HCT116 (cell line): ENCODE data around the gene CD1E. TPM values are rescaled to one million over a fixed set of nuclear protein-coding genes. Genes with fewer than 3 reads are reported as not detected.

Experiments
- ATAC-seq: fragments of 200-7000 bp; cut with Tn5 transposase; 2 replicates; pipeline ENCODE4 v1.9.1; 2020; ENCODE audit warnings: mild to moderate bottlenecking, moderate library complexity
- BruUV-seq: library from RNA; stranded (reverse); fragments of 400-500 nt; replicated peaks from 2 replicates; lab custom pipeline; 2021; lab: Mats Ljungman, UMichigan
- CTCF ChIA-PET: fragments of 300-600 bp; sonication (Branson Sonifier 250); formaldehyde crosslinking; loops from one replicate; lab custom pipeline; 2021; ENCODE audit warnings: antibody characterized with exemption; lab: Charles Lee
- POLR2A ChIA-PET: fragments of 300-600, 350-600 bp; sonication (Branson Sonifier 250); formaldehyde crosslinking; loops from one replicate; lab custom pipeline; 2021; ENCODE audit warnings: antibody characterized with exemption; lab: Charles Lee
- RAD21 ChIA-PET, 2 experiments: fragments of 300-600 bp; sonication (Branson Sonifier 250); formaldehyde crosslinking; loops; one replicate each; lab custom pipeline; 2023; ENCODE audit warnings: low total read pairs in 2 of 2; ENCODE audit not compliant: uncharacterized antibody in 2 of 2, unreplicated experiment in 2 of 2, low non-redundant PET in 1 of 2; lab: Charles Lee
- DNase-seq: peaks from one replicate; pipeline ENCODE4 v3.0.0-alpha.2; 2010; ENCODE audit warnings: low read depth, low spot score
- H2AFZ ChIP-seq: fragments of 200-600 bp; shearing (Covaris generic), sonication (generic); 2 replicates; pipeline ENCODE4 v1.6.1; 2017; ENCODE audit warnings: low read depth, mixed run types, mixed read lengths, antibody characterized with exemption, low read length; ENCODE audit not compliant: poor library complexity, severe bottlenecking
- H3K27ac ChIP-seq: 2 replicates; pipeline ENCODE4 v1.5.1; 2012; ENCODE audit warnings: low read depth, low read length
- H3K27me3 ChIP-seq: fragments of 200-600 bp; sonication (generic); 2 replicates; pipeline ENCODE4 v1.6.1; 2016; ENCODE audit warnings: mixed run types, low read length, mixed read lengths; ENCODE audit not compliant: insufficient read depth
- H3K36me3 ChIP-seq, 2 experiments: fragments of 200-500 bp in 1 of 2; fragments of 200-600 bp in 1 of 2; sonication (Bioruptor generic) in 1 of 2; sonication (generic) in 1 of 2; 2 replicates each; pipeline versions ENCODE4 v1.5.1 to v1.6.1; 2014 to 2016; ENCODE audit warnings: low read length in 2 of 2, inconsistent platforms in 1 of 2, mixed read lengths in 1 of 2, mixed run types in 1 of 2; ENCODE audit not compliant: insufficient read depth in 2 of 2, control insufficient read depth in 1 of 2
- H3K4me1 ChIP-seq, 2 experiments: fragments of 200-600 bp in 1 of 2; sonication (generic) in 1 of 2; 2 replicates each; pipeline versions ENCODE4 v1.5.1 to v1.6.1; 2012 to 2017; ENCODE audit warnings: low read length in 2 of 2, inconsistent platforms in 1 of 2, mild to moderate bottlenecking in 1 of 2, mixed read lengths in 1 of 2, mixed run types in 1 of 2, moderate library complexity in 1 of 2; ENCODE audit not compliant: insufficient read depth in 2 of 2, control insufficient read depth in 1 of 2
- H3K4me2 ChIP-seq: fragments of 200-600 bp; sonication (generic); 2 replicates; pipeline ENCODE4 v1.6.1; 2017; ENCODE audit warnings: mixed run types, low read length, mixed read lengths
- H3K4me3 ChIP-seq, 2 experiments: fragments of 200-600 bp in 1 of 2; sonication (generic) in 1 of 2; replicated peaks in 1 of 2; 2 replicates each; pipeline ENCODE4 v1.5.1; 2011 to 2016; ENCODE audit warnings: low read length in 2 of 2, control low read depth in 1 of 2, low read depth in 1 of 2, mild to moderate bottlenecking in 1 of 2, mixed read lengths in 1 of 2, mixed run types in 1 of 2
- H3K79me2 ChIP-seq: fragments of 200-600 bp; sonication (generic); 2 replicates; pipeline ENCODE4 v1.6.1; 2017; ENCODE audit warnings: mild to moderate bottlenecking, mixed run types, low read length, moderate library complexity, mixed read lengths; ENCODE audit not compliant: insufficient read depth
- H3K9ac ChIP-seq: fragments of 200-600 bp; sonication (generic); 2 replicates; pipeline ENCODE4 v1.6.1; 2016; ENCODE audit warnings: low read length, mixed read lengths
- H3K9me2 ChIP-seq: fragments of 200-600 bp; sonication (generic), shearing (Covaris generic); 2 replicates; pipeline ENCODE4 v1.6.1; 2017; ENCODE audit warnings: mixed run types, mild to moderate bottlenecking, moderate library complexity; ENCODE audit not compliant: insufficient read depth
- H3K9me3 ChIP-seq, 2 experiments: fragments of 200-500 bp in 1 of 2; fragments of 200-600 bp in 1 of 2; sonication (Bioruptor generic) in 1 of 2; sonication (generic) in 1 of 2; 2 replicates each; pipeline ENCODE4 v1.6.1; 2014 to 2017; ENCODE audit warnings: low read length in 2 of 2, mixed read lengths in 2 of 2, inconsistent platforms in 1 of 2, low read depth in 1 of 2, mild to moderate bottlenecking in 1 of 2, mixed run types in 1 of 2, moderate library complexity in 1 of 2; ENCODE audit not compliant: control insufficient read depth in 1 of 2, insufficient read depth in 1 of 2
- H4K20me1 ChIP-seq: fragments of 200-600 bp; sonication (generic), shearing (Covaris generic); 2 replicates; pipeline ENCODE4 v1.6.1; 2017; ENCODE audit warnings: mixed run types, mild to moderate bottlenecking, moderate library complexity; ENCODE audit not compliant: insufficient read depth
- ATF3 ChIP-seq: IDR thresholded peaks from 2 replicates; pipeline ENCODE4 v1.6.1; 2012
- CBX3 ChIP-seq: IDR thresholded peaks from 2 replicates; pipeline ENCODE4 v1.6.1; 2012; ENCODE audit warnings: low read depth
- CEBPB ChIP-seq: IDR thresholded peaks from 2 replicates; pipeline ENCODE4 v1.6.1; 2012; ENCODE audit warnings: low read depth
- EGR1 ChIP-seq: IDR thresholded peaks from 2 replicates; pipeline ENCODE4 v1.6.1; 2012; ENCODE audit warnings: low read depth
- ELF1 ChIP-seq: IDR thresholded peaks from 2 replicates; pipeline ENCODE4 v1.6.1; 2012; ENCODE audit warnings: low read depth, borderline replicate concordance
- EZH2 ChIP-seq: fragments of 200-600 bp; sonication (generic); IDR thresholded peaks from 2 replicates; pipeline ENCODE4 v1.6.1; 2017; ENCODE audit warnings: antibody characterized with exemption, mixed run types
- EZH2phosphoT487 ChIP-seq: fragments of 200-600 bp; IDR thresholded peaks from 2 replicates; pipeline ENCODE4 v1.6.1; 2018; ENCODE audit warnings: antibody characterized with exemption, borderline replicate concordance
- FOSL1 ChIP-seq: IDR thresholded peaks from 2 replicates; pipeline ENCODE4 v1.6.1; 2012; ENCODE audit warnings: low read depth
- JUND ChIP-seq: IDR thresholded peaks from 2 replicates; pipeline ENCODE4 v1.6.1; 2012
- RAD21 ChIP-seq: IDR thresholded peaks from 2 replicates; pipeline ENCODE4 v1.6.1; 2012; ENCODE audit warnings: low read depth, mild to moderate bottlenecking
- SIN3A ChIP-seq: IDR thresholded peaks from 2 replicates; pipeline ENCODE4 v1.6.1; 2012; ENCODE audit warnings: low read depth
- SRF ChIP-seq: IDR thresholded peaks from 2 replicates; pipeline ENCODE4 v1.6.1; 2012; ENCODE audit warnings: low read depth
- TCF7L2 ChIP-seq: IDR thresholded peaks from 2 replicates; pipeline ENCODE4 v1.7.0; 2011; ENCODE audit warnings: borderline replicate concordance, inconsistent platforms; ENCODE audit not compliant: insufficient read depth, insufficient read length; ENCODE audit errors: extremely low read depth
- YY1 ChIP-seq: IDR thresholded peaks from 2 replicates; pipeline ENCODE4 v1.6.1; 2011; ENCODE audit warnings: low read length, low read depth, moderate library complexity, mild to moderate bottlenecking; ENCODE audit not compliant: insufficient replicate concordance; ENCODE audit errors: extremely low read depth
- ZFX ChIP-seq: fragments of 450-650 bp; IDR thresholded peaks from 2 replicates; pipeline ENCODE4 v1.6.1; 2017
- ZNF274 ChIP-seq: fragments of 200-500 bp; sonication (Bioruptor generic); IDR thresholded peaks from 2 replicates; pipeline ENCODE4 v1.6.1; 2014; ENCODE audit warnings: mild to moderate bottlenecking, low read depth, low read length, inconsistent platforms
- intact Hi-C: fragments of 100-400 bp; cut with micrococcal nuclease; formaldehyde crosslinking; loops from 2 replicates; pipeline ENCODE4 v1.10.0; 2022
- total RNA-seq: library from RNA; stranded (reverse); gene quantifications from one replicate; pipeline ENCODE4 v1.2.1, GENCODE V29; 2021; ENCODE audit not compliant: unreplicated experiment
- TF ChIP-seq, protein P1 (sequence below): IDR thresholded peaks from 2 replicates; pipeline ENCODE4 v1.6.1; 2012
- TF ChIP-seq, protein P2 (sequence below): IDR thresholded peaks from 2 replicates; pipeline ENCODE4 v1.6.1; 2011; ENCODE audit warnings: mild to moderate bottlenecking, low read length, moderate library complexity; ENCODE audit not compliant: insufficient replicate concordance; ENCODE audit errors: extremely low read depth
- TF ChIP-seq, protein P3 (sequence below), 3 experiments: fragments of 200-600 bp in 1 of 3; sonication (generic) in 1 of 3; IDR thresholded peaks in 2 of 3; conservative IDR thresholded peaks in 1 of 3; 2 replicates each; pipeline ENCODE4 v1.5.1; 2012 to 2017; ENCODE audit warnings: low read depth in 2 of 3, low read length in 2 of 3, antibody characterized with exemption in 1 of 3, borderline replicate concordance in 1 of 3, control low read depth in 1 of 3, mild to moderate bottlenecking in 1 of 3, mixed read lengths in 1 of 3, mixed run types in 1 of 3, moderate library complexity in 1 of 3; ENCODE audit not compliant: insufficient read depth in 1 of 3

CD1E gene
- total RNA-seq, 1 experiment from 2014 or later, result not detected

DNA sequence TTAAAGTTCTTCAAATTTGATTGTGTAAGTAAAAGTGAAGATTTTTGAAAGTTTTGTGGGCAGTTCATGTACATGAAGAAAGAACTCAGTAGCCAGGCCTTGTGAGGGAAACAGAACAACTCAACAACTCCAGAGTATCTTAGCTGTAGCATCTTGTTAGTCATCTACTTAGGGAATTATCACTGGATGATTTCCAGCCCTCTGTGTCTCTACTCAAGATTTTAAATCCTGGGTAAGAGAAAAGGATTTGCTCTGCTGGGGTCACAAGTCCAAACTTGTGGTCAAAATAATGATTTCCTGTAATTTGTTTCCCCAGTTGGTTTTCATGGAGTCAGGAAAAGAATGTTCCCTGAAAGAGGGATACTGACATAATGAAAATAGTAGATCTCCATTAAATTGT is 37.4 kb downstream of the CD1E start:
- DNase-seq (no peak), ATAC-seq (no peak)
- BruUV-seq, result no TSS peak
- no peaks in the 10 kb centered on the region; the same call in 1 of the 2 replicates for H3K27me3 ChIP-seq
- no peak overlapping the region for H2AFZ ChIP-seq
- no peaks in the 10 kb centered on the region for H4K20me1 ChIP-seq
- no peak overlapping the region for H3K27ac ChIP-seq
- H3K9ac ChIP-seq, result no peak overlapping the region
- no peak overlapping the region for H3K4me3 ChIP-seq
- no peaks in the 10 kb centered on the region for H3K79me2 ChIP-seq
- H3K4me2 ChIP-seq, result no peak overlapping the region
- H3K36me3 ChIP-seq, result no peaks in the 10 kb centered on the region
- TF ChIP-seq, protein P1, sequence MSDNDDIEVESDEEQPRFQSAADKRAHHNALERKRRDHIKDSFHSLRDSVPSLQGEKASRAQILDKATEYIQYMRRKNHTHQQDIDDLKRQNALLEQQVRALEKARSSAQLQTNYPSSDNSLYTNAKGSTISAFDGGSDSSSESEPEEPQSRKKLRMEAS, result no peak
- TF ChIP-seq EZH2 (no peak), JUND (no peak), ATF3 (no peak), CEBPB (no peak), SIN3A (no peak), YY1 (no peak), TCF7L2 (no peak), FOSL1 (no peak), ELF1 (no peak), ZNF274 (no peak), SRF (no peak), EGR1 (no peak), CBX3 (no peak), RAD21 (no peak), ZFX (no peak), EZH2phosphoT487 (no peak)
- TF ChIP-seq, protein P2, sequence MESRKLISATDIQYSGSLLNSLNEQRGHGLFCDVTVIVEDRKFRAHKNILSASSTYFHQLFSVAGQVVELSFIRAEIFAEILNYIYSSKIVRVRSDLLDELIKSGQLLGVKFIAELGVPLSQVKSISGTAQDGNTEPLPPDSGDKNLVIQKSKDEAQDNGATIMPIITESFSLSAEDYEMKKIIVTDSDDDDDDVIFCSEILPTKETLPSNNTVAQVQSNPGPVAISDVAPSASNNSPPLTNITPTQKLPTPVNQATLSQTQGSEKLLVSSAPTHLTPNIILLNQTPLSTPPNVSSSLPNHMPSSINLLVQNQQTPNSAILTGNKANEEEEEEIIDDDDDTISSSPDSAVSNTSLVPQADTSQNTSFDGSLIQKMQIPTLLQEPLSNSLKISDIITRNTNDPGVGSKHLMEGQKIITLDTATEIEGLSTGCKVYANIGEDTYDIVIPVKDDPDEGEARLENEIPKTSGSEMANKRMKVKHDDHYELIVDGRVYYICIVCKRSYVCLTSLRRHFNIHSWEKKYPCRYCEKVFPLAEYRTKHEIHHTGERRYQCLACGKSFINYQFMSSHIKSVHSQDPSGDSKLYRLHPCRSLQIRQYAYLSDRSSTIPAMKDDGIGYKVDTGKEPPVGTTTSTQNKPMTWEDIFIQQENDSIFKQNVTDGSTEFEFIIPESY, result no peak
- TF ChIP-seq, protein P3, sequence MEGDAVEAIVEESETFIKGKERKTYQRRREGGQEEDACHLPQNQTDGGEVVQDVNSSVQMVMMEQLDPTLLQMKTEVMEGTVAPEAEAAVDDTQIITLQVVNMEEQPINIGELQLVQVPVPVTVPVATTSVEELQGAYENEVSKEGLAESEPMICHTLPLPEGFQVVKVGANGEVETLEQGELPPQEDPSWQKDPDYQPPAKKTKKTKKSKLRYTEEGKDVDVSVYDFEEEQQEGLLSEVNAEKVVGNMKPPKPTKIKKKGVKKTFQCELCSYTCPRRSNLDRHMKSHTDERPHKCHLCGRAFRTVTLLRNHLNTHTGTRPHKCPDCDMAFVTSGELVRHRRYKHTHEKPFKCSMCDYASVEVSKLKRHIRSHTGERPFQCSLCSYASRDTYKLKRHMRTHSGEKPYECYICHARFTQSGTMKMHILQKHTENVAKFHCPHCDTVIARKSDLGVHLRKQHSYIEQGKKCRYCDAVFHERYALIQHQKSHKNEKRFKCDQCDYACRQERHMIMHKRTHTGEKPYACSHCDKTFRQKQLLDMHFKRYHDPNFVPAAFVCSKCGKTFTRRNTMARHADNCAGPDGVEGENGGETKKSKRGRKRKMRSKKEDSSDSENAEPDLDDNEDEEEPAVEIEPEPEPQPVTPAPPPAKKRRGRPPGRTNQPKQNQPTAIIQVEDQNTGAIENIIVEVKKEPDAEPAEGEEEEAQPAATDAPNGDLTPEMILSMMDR (IDR thresholded peaks at IDR 0.05 in 2 of 3, conservative IDR thresholded peaks at IDR 0.05 in 1 of 3; ENCODE audit: borderline replicate concordance in 1 of 3, insufficient read depth in 1 of 3, low read depth in 2 of 3, low read length in 2 of 3), result no peak
- no peaks in the 10 kb centered on the region for H3K4me1 ChIP-seq
- H3K9me2 ChIP-seq, result no peaks in the 10 kb centered on the region
- CTCF ChIA-PET, result no interaction called here
- RAD21 ChIA-PET, result no interaction called here
- intact Hi-C loops, result no loop called here
- POLR2A ChIA-PET, result interaction anchor here (0.6 kb wide), 1 partner anchor 1054 kb away, joined by 3 read pairs; no protein-coding TSS in a partner anchor
- H3K9me3 ChIP-seq, result no peaks in the 10 kb centered on the region
